Smooth muscle cell (in vitro differentiated cells): ENCODE data around the gene PTPMT1. TPM values are rescaled to one million over a fixed set of nuclear protein-coding genes. Genes with fewer than 3 reads are reported as not detected.

Experiments used
- DNase-seq: peaks from one replicate; lab custom pipeline; 2025; ENCODE audit not compliant: unreplicated experiment; lab: John Stamatoyannopoulos, UW
- H2AFZ ChIP-seq: fragments of 200-600 bp; sonication (generic); 2 replicates; pipeline ENCODE4 v1.6.0; 2016; ENCODE audit warnings: antibody characterized with exemption, low read depth, mild to moderate bottlenecking
- H3F3A ChIP-seq: fragments of 200-600 bp; sonication (generic); 2 replicates; pipeline ENCODE4 v1.6.0; 2017; ENCODE audit warnings: antibody characterized with exemption, low read depth
- H3K27ac ChIP-seq: fragments of 200-600 bp; sonication (generic); 2 replicates; pipeline ENCODE4 v1.5.1; 2016; ENCODE audit warnings: low read depth, mild to moderate bottlenecking
- H3K27me3 ChIP-seq: fragments of 200-600 bp; sonication (generic); 2 replicates; pipeline ENCODE4 v1.6.1; 2016; ENCODE audit warnings: low read depth, mild to moderate bottlenecking
- H3K36me3 ChIP-seq: fragments of 200-600 bp; sonication (generic); 2 replicates; pipeline ENCODE4 v1.5.1; 2016; ENCODE audit warnings: low read depth
- H3K4me1 ChIP-seq: fragments of 200-600 bp; sonication (generic); 2 replicates; pipeline ENCODE4 v1.5.1; 2016; ENCODE audit warnings: low read depth
- H3K4me2 ChIP-seq: fragments of 200-600 bp; sonication (generic); 2 replicates; pipeline ENCODE4 v1.6.0; 2016; ENCODE audit warnings: mild to moderate bottlenecking
- H3K4me3 ChIP-seq: fragments of 200-600 bp; sonication (generic); 2 replicates; pipeline ENCODE4 v1.5.1; 2016; ENCODE audit warnings: mild to moderate bottlenecking
- H3K79me2 ChIP-seq: fragments of 200-600 bp; sonication (generic); 2 replicates; pipeline ENCODE4 v1.6.0; 2016; ENCODE audit warnings: low read depth, mild to moderate bottlenecking
- H3K9ac ChIP-seq: fragments of 200-600 bp; sonication (generic); 2 replicates; pipeline ENCODE4 v1.6.0; 2016; ENCODE audit warnings: low read depth
- H3K9me3 ChIP-seq: fragments of 200-600 bp; sonication (generic); replicated peaks from 2 replicates; pipeline ENCODE4 v1.5.1; 2016; ENCODE audit warnings: low read depth
- H4K20me1 ChIP-seq: fragments of 200-600 bp; sonication (generic); 2 replicates; pipeline ENCODE4 v1.6.0; 2016; ENCODE audit warnings: low read depth
- CTCF ChIP-seq: fragments of 200-600 bp; sonication (generic); IDR thresholded peaks from 2 replicates; pipeline ENCODE4 v1.5.1; 2017; ENCODE audit warnings: borderline replicate concordance, mild to moderate bottlenecking, antibody characterized with exemption; ENCODE audit not compliant: insufficient read depth, poor library complexity, severe bottlenecking
- whole genome bisulfite sequencing: methylation state at CpG from one replicate; pipeline ENCODE4 v1.1.7; 2016; ENCODE audit warnings: low lambda C conversion rate; 5-methylcytosine and 5-hydroxymethylcytosine counted together
- polyA plus RNA-seq: library from polyadenylated mRNA; unstranded; fragments of >200 nt; fragmentation: Nextera tagmentation; extraction: Ambion mirVana; gene quantifications from 2 replicates; pipeline ENCODE4 v1.2.1, GENCODE V29; 2016
- total RNA-seq: library from RNA; depleted of rRNA; stranded (reverse); fragments of >200 nt; gene quantifications from 2 replicates; pipeline ENCODE4 v1.2.3, GENCODE V29; 2014

Gene PTPMT1
- total and polyA plus RNA-seq, 2 experiments from 2014 or later, result 75.5 to 152 TPM

GRCh38 chr11:47592970-47593369, 27.6 kb downstream of the PTPMT1 start:
- Histone ChIP-seq H3K9ac (no peak overlapping the region), H3K27ac (no peak overlapping the region), H3K4me3 (no peak overlapping the region), H4K20me1 (no peaks in the 10 kb centered on the region), H3K4me1 (peaks cover 8% of the 10 kb centered on the region), H3K4me2 (no peak overlapping the region), H3K9me3 (no peaks in the 10 kb centered on the region), H3K27me3 (peaks cover 45% of the 10 kb centered on the region), H3K79me2 (no peaks in the 10 kb centered on the region), H2AFZ (no peak overlapping the region), H3F3A (no peaks in the 10 kb centered on the region), H3K36me3 (no peaks in the 10 kb centered on the region)
- 75% methylated on average over 2 of the region's 2 CpGs for WGBS
- no peak for TF ChIP-seq CTCF
- DNase-seq, result no peak

GRCh38 chr11:47593492-47593933, 28.1 kb downstream of the PTPMT1 start:
- Histone ChIP-seq H3K36me3 (no peaks in the 10 kb centered on the region), H3K27me3 (peaks cover 45% of the 10 kb centered on the region), H3K27ac (no peak overlapping the region), H3K4me2 (peak overlapping the region; percentile 89), H3K9ac (no peak overlapping the region), H3K4me1 (peaks cover 8% of the 10 kb centered on the region), H2AFZ (no peak overlapping the region), H3K9me3 (no peaks in the 10 kb centered on the region), H3K4me3 (peak overlapping the region; percentile 46), H3K79me2 (no peaks in the 10 kb centered on the region), H4K20me1 (no peaks in the 10 kb centered on the region), H3F3A (no peaks in the 10 kb centered on the region)
- TF ChIP-seq CTCF, result no peak
- DNase-seq, result no peak
- 29% methylated on average over 6 of the region's 6 CpGs for WGBS

- peaks cover 45% of the 10 kb centered on the region for H3K27me3 ChIP-seq
- H3K4me1 ChIP-seq, result peaks cover 12% of the 10 kb centered on the region
- WGBS, result 4% methylated on average over 35 of the region's 48 CpGs
- H3K4me3 ChIP-seq, result peak within 1 kb of the TSS; percentile 46
- no peak for TF ChIP-seq CTCF
- no peaks in the 10 kb centered on the region for H3K36me3 ChIP-seq
- H3K27ac ChIP-seq, result no peak within 1 kb of the TSS
- H3K9me3 ChIP-seq, result no peaks in the 10 kb centered on the region
- H2AFZ ChIP-seq, result no peak within 1 kb of the TSS
- H3K79me2 ChIP-seq, result no peaks in the 10 kb centered on the region
- no peak within 1 kb of the TSS for H3K9ac ChIP-seq
- no peak for DNase-seq
- H3F3A ChIP-seq, result no peaks in the 10 kb centered on the region
- peak within 1 kb of the TSS; percentile 89 for H3K4me2 ChIP-seq
- H4K20me1 ChIP-seq, result no peaks in the 10 kb centered on the region
Observed at GRCh38 chr11:47593934-47594855, 28.8 kb downstream of the PTPMT1 start, which contains the start of gene C1QTNF4. TSS of gene C1QTNF4 (minus strand) at chr11:47594411. CDS start at chr11:47590810, 3,601 bp downstream.
